GM23338 (cell line): ENCODE data around the gene BTN1A1. TPM values are rescaled to one million over a fixed set of nuclear protein-coding genes. Genes with fewer than 3 reads are reported as not detected.

Source experiments
- ATAC-seq: fragments of 200-7000 bp; cut with Tn5 transposase; 3 replicates; pipeline ENCODE4 v1.9.1; 2020
- DNase-seq: peaks from one replicate; pipeline ENCODE4 v3.0.0-alpha.2; 2015; ENCODE audit warnings: low spot score
- H2AFZ ChIP-seq: fragments of 200-600 bp; sonication (generic); 2 replicates; pipeline ENCODE4 v1.8.0; 2016; ENCODE audit warnings: antibody characterized with exemption, mild to moderate bottlenecking, moderate library complexity
- H3F3A ChIP-seq: fragments of 200-600 bp; sonication (generic); replicated peaks from 2 replicates; pipeline ENCODE4 v1.8.0; 2017; ENCODE audit warnings: antibody characterized with exemption, mixed run types, low read depth
- H3K27ac ChIP-seq: fragments of 200-600 bp; sonication (generic); 2 replicates; pipeline ENCODE4 v1.6.1; 2016; ENCODE audit warnings: low read depth
- H3K27me3 ChIP-seq: fragments of 200-600 bp; sonication (generic); 2 replicates; pipeline ENCODE4 v1.8.0; 2016; ENCODE audit warnings: mild to moderate bottlenecking, mixed run types, moderate library complexity; ENCODE audit not compliant: insufficient read depth
- H3K36me3 ChIP-seq: fragments of 200-600 bp; sonication (generic); 2 replicates; pipeline ENCODE4 v1.8.0; 2016; ENCODE audit warnings: mild to moderate bottlenecking; ENCODE audit not compliant: insufficient read depth
- H3K4me1 ChIP-seq: fragments of 200-600 bp; sonication (generic); 2 replicates; pipeline ENCODE4 v1.8.0; 2016; ENCODE audit warnings: mild to moderate bottlenecking, moderate library complexity; ENCODE audit not compliant: insufficient read depth
- H3K4me2 ChIP-seq: fragments of 200-600 bp; sonication (generic); 2 replicates; pipeline ENCODE4 v1.7.1; 2017; ENCODE audit warnings: mixed run types
- H3K4me3 ChIP-seq: fragments of 200-600 bp; sonication (generic); 2 replicates; pipeline ENCODE4 v1.6.1; 2016; ENCODE audit warnings: mixed run types
- H3K79me2 ChIP-seq: fragments of 200-600 bp; sonication (generic); replicated peaks from 2 replicates; pipeline ENCODE4 v1.8.0; 2017; ENCODE audit warnings: mild to moderate bottlenecking; ENCODE audit not compliant: insufficient read depth
- H3K9me2 ChIP-seq: fragments of 200-600 bp; sonication (generic); 2 replicates; pipeline ENCODE4 v1.8.0; 2017; ENCODE audit not compliant: insufficient read depth
- H4K20me1 ChIP-seq: fragments of 200-600 bp; sonication (generic); replicated peaks from 2 replicates; pipeline ENCODE4 v1.8.0; 2017; ENCODE audit warnings: mild to moderate bottlenecking; ENCODE audit not compliant: insufficient read depth
- H3K27ac Mint-ChIP-seq: 2 replicates; pipeline ENCODE4 v1.8.0; 2020; ENCODE audit warnings: inconsistent platforms, mild to moderate bottlenecking, moderate library complexity, mixed read lengths
- H3K27me3 Mint-ChIP-seq: 3 replicates; pipeline ENCODE4 v1.8.0; 2022; ENCODE audit warnings: low read depth, mild to moderate bottlenecking, moderate library complexity, mixed read lengths, inconsistent platforms; ENCODE audit not compliant: insufficient read depth, poor library complexity
- H3K36me3 Mint-ChIP-seq: 3 replicates; pipeline ENCODE4 v1.8.0; 2021; ENCODE audit warnings: low read depth, mild to moderate bottlenecking, inconsistent platforms, moderate library complexity, mixed read lengths
- H3K4me1 Mint-ChIP-seq: 3 replicates; pipeline ENCODE4 v1.8.0; 2020; ENCODE audit warnings: mild to moderate bottlenecking, inconsistent platforms, mixed read lengths
- H3K4me3 Mint-ChIP-seq: 3 replicates; pipeline ENCODE4 v1.8.0; 2021; ENCODE audit warnings: moderate library complexity, mild to moderate bottlenecking, inconsistent platforms, mixed read lengths
- H3K9me3 Mint-ChIP-seq: 3 replicates; pipeline ENCODE4 v1.8.0; 2020; ENCODE audit warnings: moderate library complexity, mild to moderate bottlenecking, inconsistent platforms, mixed read lengths
- CREB1 ChIP-seq: fragments of 250-450 bp; sonication (Bioruptor Pico); IDR thresholded peaks from 2 replicates; pipeline ENCODE4 v1.5.0; 2020; ENCODE audit warnings: low read depth, mild to moderate bottlenecking, moderate library complexity
- EZH2 ChIP-seq: fragments of 200-600 bp; sonication (generic); IDR thresholded peaks from one replicate; pipeline ENCODE4 v1.8.0; 2017; ENCODE audit warnings: antibody characterized with exemption, mild to moderate bottlenecking, low read depth; ENCODE audit not compliant: unreplicated experiment
- EZH2phosphoT487 ChIP-seq: fragments of 200-600 bp; sonication (generic); IDR thresholded peaks from one replicate; pipeline ENCODE4 v1.8.1; 2018; ENCODE audit warnings: antibody characterized with exemption; ENCODE audit not compliant: unreplicated experiment
- JUNB ChIP-seq: IDR thresholded peaks from one replicate; pipeline ENCODE4 v1.6.1; 2016; ENCODE audit warnings: antibody characterized with exemption; ENCODE audit not compliant: unreplicated experiment
- NANOG ChIP-seq: IDR thresholded peaks from 2 replicates; pipeline ENCODE4 v1.6.1; 2016; ENCODE audit warnings: antibody characterized with exemption, borderline replicate concordance
- POLR2AphosphoS5 ChIP-seq: IDR thresholded peaks from 2 replicates; pipeline ENCODE4 v1.6.1; 2016; ENCODE audit warnings: antibody characterized with exemption, low read depth
- STAT1 ChIP-seq: IDR thresholded peaks from one replicate; pipeline ENCODE4 v1.6.1; 2016; ENCODE audit warnings: antibody characterized with exemption; ENCODE audit not compliant: unreplicated experiment
- ZNF114 ChIP-seq: fragments of 250-450 bp; sonication (Bioruptor Pico); IDR thresholded peaks from 2 replicates; pipeline ENCODE4 v1.5.0; 2020; ENCODE audit warnings: mild to moderate bottlenecking, moderate library complexity
- ZNF331 ChIP-seq: fragments of 250-450 bp; sonication (Bioruptor Pico); IDR thresholded peaks from 2 replicates; pipeline ENCODE4 v1.5.0; 2020; ENCODE audit warnings: low read depth, mild to moderate bottlenecking, moderate library complexity
- polyA plus RNA-seq: library from polyadenylated mRNA; unstranded; fragments of >200 nt; fragmentation: Nextera tagmentation; extraction: Ambion mirVana; gene quantifications from 2 replicates; pipeline ENCODE4 v1.2.1, GENCODE V29; 2016
- total RNA-seq: library from RNA; depleted of rRNA; stranded (reverse); fragments of >200 nt; shearing (Covaris generic); gene quantifications from 2 replicates; pipeline ENCODE4 v1.2.3, GENCODE V29; 2014
- TF ChIP-seq, protein P1 (sequence below): IDR thresholded peaks from 2 replicates; pipeline ENCODE4 v1.6.1; 2016; ENCODE audit warnings: antibody characterized with exemption
- TF ChIP-seq, protein P2 (sequence below): IDR thresholded peaks from one replicate; pipeline ENCODE4 v1.6.1; 2018; ENCODE audit warnings: antibody characterized with exemption; ENCODE audit not compliant: unreplicated experiment
- TF ChIP-seq, protein P3 (sequence below): fragments of 250-450 bp; sonication (Bioruptor Pico); IDR thresholded peaks from 2 replicates; pipeline ENCODE4 v1.5.0; 2020; ENCODE audit warnings: mild to moderate bottlenecking, moderate library complexity
- TF ChIP-seq, protein P4 (sequence below), 2 experiments: fragments of 200-600 bp in 1 of 2; sonication (generic) in 1 of 2; conservative IDR thresholded peaks; 2 replicates each; pipeline versions ENCODE4 v1.5.1 to v1.6.1; 2016 to 2017; ENCODE audit warnings: antibody characterized with exemption in 2 of 2, low read depth in 2 of 2, mild to moderate bottlenecking in 2 of 2, moderate library complexity in 1 of 2

Gene BTN1A1
- total and polyA plus RNA-seq, 2 experiments from 2014 or later = 0.13 to 0.38 TPM

DNA sequence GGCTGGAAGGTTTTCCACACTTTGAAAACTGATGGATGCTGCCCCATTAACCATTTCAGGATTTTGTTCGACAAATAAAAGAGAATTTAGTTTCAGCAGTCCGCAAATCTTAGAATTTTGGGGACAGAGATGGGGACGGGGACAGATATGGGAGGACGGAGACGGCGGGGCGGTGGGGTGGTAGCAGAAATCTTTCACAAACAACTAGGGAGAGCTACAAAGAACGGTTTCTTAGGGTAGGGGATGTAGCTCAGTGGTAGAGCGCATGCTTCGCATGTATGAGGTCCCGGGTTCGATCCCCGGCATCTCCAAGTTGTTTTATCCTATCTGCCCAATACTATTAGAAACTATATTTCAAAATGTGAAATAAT lies 53.1 kb downstream of the BTN1A1 start:
- no peak overlapping the region for H3K27ac ChIP-seq
- H3K9me2 ChIP-seq = no peaks in the 10 kb centered on the region

More for the DNA sequence above, 53.1 kb downstream of the BTN1A1 start:
- Mint-ChIP-seq H3K36me3 (no peaks in the 10 kb centered on the region), H3K27ac (no peak overlapping the region), H3K9me3 (peaks cover 5% of the 10 kb centered on the region; the same call in 2 of the 3 replicates), H3K4me1 (peaks cover 14% of the 10 kb centered on the region; the same call in 2 of the 3 replicates), H3K27me3 (peaks cover 26% of the 10 kb centered on the region), H3K4me3 (no peak overlapping the region)
- H3K4me1 ChIP-seq = no peaks in the 10 kb centered on the region
- H3K27me3 ChIP-seq = no peaks in the 10 kb centered on the region
- peak overlapping the region; percentile 83 for H3K4me2 ChIP-seq
- no peaks in the 10 kb centered on the region for H3K36me3 ChIP-seq
- H3K79me2 ChIP-seq = no peaks in the 10 kb centered on the region
- peak; percentile 9 for ATAC-seq
- H3K4me3 ChIP-seq = peak overlapping the region; percentile 70
- H3F3A ChIP-seq = 0 out of 2 replicates have a peak, but pooled peaks cover 2% of the 10 kb centered on the region
- no peaks in the 10 kb centered on the region for H4K20me1 ChIP-seq
- H2AFZ ChIP-seq = 0 out of 2 replicates have a peak overlapping the region, but pooled peaks have one; percentile 19
- DNase-seq = peak; percentile 82
- TF ChIP-seq JUNB = no peak
- no peak for TF ChIP-seq NANOG
- TF ChIP-seq, protein P1, sequence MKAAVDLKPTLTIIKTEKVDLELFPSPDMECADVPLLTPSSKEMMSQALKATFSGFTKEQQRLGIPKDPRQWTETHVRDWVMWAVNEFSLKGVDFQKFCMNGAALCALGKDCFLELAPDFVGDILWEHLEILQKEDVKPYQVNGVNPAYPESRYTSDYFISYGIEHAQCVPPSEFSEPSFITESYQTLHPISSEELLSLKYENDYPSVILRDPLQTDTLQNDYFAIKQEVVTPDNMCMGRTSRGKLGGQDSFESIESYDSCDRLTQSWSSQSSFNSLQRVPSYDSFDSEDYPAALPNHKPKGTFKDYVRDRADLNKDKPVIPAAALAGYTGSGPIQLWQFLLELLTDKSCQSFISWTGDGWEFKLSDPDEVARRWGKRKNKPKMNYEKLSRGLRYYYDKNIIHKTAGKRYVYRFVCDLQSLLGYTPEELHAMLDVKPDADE = no peak
- no peak for TF ChIP-seq EZH2
- TF ChIP-seq POLR2AphosphoS5 = no peak
- no peak for TF ChIP-seq CREB1 (CRISPR knock-in tag)
- no peak for TF ChIP-seq ZNF114 (CRISPR knock-in tag)
- TF ChIP-seq, protein P2, sequence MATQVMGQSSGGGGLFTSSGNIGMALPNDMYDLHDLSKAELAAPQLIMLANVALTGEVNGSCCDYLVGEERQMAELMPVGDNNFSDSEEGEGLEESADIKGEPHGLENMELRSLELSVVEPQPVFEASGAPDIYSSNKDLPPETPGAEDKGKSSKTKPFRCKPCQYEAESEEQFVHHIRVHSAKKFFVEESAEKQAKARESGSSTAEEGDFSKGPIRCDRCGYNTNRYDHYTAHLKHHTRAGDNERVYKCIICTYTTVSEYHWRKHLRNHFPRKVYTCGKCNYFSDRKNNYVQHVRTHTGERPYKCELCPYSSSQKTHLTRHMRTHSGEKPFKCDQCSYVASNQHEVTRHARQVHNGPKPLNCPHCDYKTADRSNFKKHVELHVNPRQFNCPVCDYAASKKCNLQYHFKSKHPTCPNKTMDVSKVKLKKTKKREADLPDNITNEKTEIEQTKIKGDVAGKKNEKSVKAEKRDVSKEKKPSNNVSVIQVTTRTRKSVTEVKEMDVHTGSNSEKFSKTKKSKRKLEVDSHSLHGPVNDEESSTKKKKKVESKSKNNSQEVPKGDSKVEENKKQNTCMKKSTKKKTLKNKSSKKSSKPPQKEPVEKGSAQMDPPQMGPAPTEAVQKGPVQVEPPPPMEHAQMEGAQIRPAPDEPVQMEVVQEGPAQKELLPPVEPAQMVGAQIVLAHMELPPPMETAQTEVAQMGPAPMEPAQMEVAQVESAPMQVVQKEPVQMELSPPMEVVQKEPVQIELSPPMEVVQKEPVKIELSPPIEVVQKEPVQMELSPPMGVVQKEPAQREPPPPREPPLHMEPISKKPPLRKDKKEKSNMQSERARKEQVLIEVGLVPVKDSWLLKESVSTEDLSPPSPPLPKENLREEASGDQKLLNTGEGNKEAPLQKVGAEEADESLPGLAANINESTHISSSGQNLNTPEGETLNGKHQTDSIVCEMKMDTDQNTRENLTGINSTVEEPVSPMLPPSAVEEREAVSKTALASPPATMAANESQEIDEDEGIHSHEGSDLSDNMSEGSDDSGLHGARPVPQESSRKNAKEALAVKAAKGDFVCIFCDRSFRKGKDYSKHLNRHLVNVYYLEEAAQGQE = no peak
- no peak for TF ChIP-seq EZH2phosphoT487
- no peak for TF ChIP-seq STAT1
- TF ChIP-seq, protein P3, sequence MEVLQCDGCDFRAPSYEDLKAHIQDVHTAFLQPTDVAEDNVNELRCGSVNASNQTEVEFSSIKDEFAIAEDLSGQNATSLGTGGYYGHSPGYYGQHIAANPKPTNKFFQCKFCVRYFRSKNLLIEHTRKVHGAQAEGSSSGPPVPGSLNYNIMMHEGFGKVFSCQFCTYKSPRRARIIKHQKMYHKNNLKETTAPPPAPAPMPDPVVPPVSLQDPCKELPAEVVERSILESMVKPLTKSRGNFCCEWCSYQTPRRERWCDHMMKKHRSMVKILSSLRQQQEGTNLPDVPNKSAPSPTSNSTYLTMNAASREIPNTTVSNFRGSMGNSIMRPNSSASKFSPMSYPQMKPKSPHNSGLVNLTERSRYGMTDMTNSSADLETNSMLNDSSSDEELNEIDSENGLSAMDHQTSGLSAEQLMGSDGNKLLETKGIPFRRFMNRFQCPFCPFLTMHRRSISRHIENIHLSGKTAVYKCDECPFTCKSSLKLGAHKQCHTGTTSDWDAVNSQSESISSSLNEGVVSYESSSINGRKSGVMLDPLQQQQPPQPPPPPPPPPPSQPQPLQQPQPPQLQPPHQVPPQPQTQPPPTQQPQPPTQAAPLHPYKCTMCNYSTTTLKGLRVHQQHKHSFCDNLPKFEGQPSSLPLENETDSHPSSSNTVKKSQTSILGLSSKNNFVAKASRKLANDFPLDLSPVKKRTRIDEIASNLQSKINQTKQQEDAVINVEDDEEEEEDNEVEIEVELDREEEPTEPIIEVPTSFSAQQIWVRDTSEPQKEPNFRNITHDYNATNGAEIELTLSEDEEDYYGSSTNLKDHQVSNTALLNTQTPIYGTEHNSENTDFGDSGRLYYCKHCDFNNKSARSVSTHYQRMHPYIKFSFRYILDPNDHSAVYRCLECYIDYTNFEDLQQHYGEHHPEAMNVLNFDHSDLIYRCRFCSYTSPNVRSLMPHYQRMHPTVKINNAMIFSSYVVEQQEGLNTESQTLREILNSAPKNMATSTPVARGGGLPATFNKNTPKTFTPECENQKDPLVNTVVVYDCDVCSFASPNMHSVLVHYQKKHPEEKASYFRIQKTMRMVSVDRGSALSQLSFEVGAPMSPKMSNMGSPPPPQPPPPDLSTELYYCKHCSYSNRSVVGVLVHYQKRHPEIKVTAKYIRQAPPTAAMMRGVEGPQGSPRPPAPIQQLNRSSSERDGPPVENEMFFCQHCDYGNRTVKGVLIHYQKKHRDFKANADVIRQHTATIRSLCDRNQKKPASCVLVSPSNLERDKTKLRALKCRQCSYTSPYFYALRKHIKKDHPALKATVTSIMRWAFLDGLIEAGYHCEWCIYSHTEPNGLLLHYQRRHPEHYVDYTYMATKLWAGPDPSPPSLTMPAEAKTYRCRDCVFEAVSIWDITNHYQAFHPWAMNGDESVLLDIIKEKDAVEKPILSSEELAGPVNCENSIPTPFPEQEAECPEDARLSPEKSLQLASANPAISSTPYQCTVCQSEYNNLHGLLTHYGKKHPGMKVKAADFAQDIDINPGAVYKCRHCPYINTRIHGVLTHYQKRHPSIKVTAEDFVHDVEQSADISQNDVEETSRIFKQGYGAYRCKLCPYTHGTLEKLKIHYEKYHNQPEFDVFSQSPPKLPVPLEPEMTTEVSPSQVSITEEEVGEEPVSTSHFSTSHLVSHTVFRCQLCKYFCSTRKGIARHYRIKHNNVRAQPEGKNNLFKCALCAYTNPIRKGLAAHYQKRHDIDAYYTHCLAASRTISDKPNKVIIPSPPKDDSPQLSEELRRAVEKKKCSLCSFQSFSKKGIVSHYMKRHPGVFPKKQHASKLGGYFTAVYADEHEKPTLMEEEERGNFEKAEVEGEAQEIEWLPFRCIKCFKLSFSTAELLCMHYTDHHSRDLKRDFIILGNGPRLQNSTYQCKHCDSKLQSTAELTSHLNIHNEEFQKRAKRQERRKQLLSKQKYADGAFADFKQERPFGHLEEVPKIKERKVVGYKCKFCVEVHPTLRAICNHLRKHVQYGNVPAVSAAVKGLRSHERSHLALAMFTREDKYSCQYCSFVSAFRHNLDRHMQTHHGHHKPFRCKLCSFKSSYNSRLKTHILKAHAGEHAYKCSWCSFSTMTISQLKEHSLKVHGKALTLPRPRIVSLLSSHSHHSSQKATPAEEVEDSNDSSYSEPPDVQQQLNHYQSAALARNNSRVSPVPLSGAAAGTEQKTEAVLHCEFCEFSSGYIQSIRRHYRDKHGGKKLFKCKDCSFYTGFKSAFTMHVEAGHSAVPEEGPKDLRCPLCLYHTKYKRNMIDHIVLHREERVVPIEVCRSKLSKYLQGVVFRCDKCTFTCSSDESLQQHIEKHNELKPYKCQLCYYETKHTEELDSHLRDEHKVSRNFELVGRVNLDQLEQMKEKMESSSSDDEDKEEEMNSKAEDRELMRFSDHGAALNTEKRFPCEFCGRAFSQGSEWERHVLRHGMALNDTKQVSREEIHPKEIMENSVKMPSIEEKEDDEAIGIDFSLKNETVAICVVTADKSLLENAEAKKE (CRISPR knock-in tag) = no peak
- TF ChIP-seq ZNF331 = no peak
- TF ChIP-seq, protein P4, sequence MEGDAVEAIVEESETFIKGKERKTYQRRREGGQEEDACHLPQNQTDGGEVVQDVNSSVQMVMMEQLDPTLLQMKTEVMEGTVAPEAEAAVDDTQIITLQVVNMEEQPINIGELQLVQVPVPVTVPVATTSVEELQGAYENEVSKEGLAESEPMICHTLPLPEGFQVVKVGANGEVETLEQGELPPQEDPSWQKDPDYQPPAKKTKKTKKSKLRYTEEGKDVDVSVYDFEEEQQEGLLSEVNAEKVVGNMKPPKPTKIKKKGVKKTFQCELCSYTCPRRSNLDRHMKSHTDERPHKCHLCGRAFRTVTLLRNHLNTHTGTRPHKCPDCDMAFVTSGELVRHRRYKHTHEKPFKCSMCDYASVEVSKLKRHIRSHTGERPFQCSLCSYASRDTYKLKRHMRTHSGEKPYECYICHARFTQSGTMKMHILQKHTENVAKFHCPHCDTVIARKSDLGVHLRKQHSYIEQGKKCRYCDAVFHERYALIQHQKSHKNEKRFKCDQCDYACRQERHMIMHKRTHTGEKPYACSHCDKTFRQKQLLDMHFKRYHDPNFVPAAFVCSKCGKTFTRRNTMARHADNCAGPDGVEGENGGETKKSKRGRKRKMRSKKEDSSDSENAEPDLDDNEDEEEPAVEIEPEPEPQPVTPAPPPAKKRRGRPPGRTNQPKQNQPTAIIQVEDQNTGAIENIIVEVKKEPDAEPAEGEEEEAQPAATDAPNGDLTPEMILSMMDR (conservative IDR thresholded peaks at IDR 0.05; ENCODE audit: low read depth in 2 of 2) = no peak
